ENCODE results near the gene PILRA. TPM values are rescaled to one million over a fixed set of nuclear protein-coding genes. Genes with fewer than 3 reads are reported as not detected.

PILRA gene
- total and polyA plus RNA-seq, 2 of the 13 experiments (the other 11 are each of a cell fraction or from before 2014, with no cell fraction given) = 0.13 to 1.3 TPM

DNA sequence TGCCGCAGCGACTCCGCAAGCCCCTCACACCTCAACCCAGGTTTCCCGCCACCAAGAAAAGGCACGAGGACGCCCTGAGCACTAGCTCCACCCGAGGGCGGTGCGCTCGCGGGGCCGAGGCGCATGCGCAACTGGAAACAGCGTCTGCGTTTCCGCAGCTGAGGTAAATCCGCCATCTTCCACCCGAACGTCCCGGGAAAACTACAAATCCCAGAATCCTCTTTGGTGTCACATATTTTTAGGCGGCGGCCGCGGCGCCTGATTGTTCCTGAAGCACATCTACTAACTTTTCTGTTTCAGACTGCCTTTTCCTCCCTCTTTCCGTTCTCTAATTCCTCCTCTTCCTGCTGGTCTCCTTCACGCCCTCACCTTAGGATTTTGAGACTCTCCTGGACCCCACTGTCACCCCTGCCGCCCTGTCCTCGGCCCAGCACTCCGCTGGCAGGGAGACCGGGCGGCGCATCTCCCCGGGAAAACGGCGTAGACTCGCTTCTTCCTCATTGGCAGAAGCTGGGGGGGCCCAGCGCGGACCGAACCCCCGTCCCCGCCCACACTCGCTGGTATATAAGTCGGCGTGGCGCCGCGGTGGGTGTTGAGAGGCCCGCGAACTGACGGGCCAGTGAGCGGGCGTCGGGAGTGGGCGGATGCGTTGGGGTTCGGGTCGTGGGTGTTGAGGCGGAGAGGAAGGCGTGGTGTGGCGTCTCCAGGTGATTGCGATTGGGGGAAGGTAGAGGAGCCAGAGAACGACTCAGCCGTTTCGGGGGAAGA is 55.1 kb downstream of the PILRA start, which contains the start of gene ZCWPW1 (continued):
- peak; percentile 72 for TF ChIP-seq ZNF317 (CRISPR knock-in tag; IDR thresholded peaks at IDR 0.05)
- peak; percentile 42; the same call in 1 of the 2 replicates for TF ChIP-seq KLF6 (CRISPR knock-in tag; IDR thresholded peaks at IDR 0.05)
- TF ChIP-seq, protein P1, sequence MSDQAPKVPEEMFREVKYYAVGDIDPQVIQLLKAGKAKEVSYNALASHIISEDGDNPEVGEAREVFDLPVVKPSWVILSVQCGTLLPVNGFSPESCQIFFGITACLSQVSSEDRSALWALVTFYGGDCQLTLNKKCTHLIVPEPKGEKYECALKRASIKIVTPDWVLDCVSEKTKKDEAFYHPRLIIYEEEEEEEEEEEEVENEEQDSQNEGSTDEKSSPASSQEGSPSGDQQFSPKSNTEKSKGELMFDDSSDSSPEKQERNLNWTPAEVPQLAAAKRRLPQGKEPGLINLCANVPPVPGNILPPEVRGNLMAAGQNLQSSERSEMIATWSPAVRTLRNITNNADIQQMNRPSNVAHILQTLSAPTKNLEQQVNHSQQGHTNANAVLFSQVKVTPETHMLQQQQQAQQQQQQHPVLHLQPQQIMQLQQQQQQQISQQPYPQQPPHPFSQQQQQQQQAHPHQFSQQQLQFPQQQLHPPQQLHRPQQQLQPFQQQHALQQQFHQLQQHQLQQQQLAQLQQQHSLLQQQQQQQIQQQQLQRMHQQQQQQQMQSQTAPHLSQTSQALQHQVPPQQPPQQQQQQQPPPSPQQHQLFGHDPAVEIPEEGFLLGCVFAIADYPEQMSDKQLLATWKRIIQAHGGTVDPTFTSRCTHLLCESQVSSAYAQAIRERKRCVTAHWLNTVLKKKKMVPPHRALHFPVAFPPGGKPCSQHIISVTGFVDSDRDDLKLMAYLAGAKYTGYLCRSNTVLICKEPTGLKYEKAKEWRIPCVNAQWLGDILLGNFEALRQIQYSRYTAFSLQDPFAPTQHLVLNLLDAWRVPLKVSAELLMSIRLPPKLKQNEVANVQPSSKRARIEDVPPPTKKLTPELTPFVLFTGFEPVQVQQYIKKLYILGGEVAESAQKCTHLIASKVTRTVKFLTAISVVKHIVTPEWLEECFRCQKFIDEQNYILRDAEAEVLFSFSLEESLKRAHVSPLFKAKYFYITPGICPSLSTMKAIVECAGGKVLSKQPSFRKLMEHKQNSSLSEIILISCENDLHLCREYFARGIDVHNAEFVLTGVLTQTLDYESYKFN (CRISPR knock-in tag; conservative IDR thresholded peaks at IDR 0.05) = peak; percentile 20; the same call in 1 of the 2 replicates
- TF ChIP-seq, protein P2, sequence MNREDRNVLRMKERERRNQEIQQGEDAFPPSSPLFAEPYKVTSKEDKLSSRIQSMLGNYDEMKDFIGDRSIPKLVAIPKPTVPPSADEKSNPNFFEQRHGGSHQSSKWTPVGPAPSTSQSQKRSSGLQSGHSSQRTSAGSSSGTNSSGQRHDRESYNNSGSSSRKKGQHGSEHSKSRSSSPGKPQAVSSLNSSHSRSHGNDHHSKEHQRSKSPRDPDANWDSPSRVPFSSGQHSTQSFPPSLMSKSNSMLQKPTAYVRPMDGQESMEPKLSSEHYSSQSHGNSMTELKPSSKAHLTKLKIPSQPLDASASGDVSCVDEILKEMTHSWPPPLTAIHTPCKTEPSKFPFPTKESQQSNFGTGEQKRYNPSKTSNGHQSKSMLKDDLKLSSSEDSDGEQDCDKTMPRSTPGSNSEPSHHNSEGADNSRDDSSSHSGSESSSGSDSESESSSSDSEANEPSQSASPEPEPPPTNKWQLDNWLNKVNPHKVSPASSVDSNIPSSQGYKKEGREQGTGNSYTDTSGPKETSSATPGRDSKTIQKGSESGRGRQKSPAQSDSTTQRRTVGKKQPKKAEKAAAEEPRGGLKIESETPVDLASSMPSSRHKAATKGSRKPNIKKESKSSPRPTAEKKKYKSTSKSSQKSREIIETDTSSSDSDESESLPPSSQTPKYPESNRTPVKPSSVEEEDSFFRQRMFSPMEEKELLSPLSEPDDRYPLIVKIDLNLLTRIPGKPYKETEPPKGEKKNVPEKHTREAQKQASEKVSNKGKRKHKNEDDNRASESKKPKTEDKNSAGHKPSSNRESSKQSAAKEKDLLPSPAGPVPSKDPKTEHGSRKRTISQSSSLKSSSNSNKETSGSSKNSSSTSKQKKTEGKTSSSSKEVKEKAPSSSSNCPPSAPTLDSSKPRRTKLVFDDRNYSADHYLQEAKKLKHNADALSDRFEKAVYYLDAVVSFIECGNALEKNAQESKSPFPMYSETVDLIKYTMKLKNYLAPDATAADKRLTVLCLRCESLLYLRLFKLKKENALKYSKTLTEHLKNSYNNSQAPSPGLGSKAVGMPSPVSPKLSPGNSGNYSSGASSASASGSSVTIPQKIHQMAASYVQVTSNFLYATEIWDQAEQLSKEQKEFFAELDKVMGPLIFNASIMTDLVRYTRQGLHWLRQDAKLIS (CRISPR knock-in tag; IDR thresholded peaks at IDR 0.05) = no peak; the same call in 1 of the 2 replicates
- TF ChIP-seq REXO4 (CRISPR knock-in tag; IDR thresholded peaks at IDR 0.05; ENCODE audit: borderline replicate concordance) = no peak

All from HepG2 (cell line).